ENCODE results near the gene HACD2. TPM values are rescaled to one million over a fixed set of nuclear protein-coding genes. Genes with fewer than 3 reads are reported as not detected.
A peak's percentile ranks its signal among the peaks of the same experiment; 100 is the strongest.

The HACD2 gene
- total and polyA plus RNA-seq, 4 donors, result 8.8 to 17.2 (median 12.8) TPM

DNA sequence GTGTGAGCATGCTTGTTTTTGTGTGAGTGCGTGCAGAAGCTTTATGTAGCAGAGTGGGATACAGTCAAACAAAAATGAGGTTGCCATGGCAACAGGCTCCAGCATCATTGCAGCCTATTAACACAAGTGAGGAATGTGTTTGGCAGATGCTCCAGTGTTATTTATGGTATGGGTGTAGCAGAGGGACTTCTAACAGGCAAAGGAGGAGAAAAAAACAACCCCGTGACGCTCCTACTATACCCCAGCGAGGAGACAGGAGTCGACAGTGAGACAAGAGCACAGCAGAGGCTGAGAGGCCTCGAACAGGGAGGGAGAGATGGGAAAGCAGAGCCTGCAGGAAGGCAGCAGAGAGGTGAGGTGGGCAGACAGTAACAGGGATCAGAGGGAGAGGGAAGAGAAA lies 140.8 kb downstream of the HACD2 start:
- no peaks in the 10 kb centered on the region for H3K9me3 ChIP-seq (ENCODE audit: control insufficient read depth, low read length)
- DNase-seq, result peak in 1 of 2 donors; percentile 43
- H3K4me3 ChIP-seq (ENCODE audit: low read length in 2 of 2), result peak overlapping the region in 1 of 2 donors; percentile 21
- H3K27ac ChIP-seq (ENCODE audit: low read depth in 1 of 2, low read length in 2 of 2), result peak overlapping the region in 1 of 2 donors; percentile 61
- intact Hi-C loops (cut with DNase I), result loop anchor here in 1 of 2 donors (10.0 kb wide), 1 partner anchor 69 kb away; no protein-coding TSS in a partner anchor
- no peaks in the 10 kb centered on the region for H3K36me3 ChIP-seq (ENCODE audit: control insufficient read depth in 1 of 2, insufficient read depth in 2 of 2, low read length in 1 of 2)
- 17 to 20% methylated on average over 6 of the region's 6 CpGs for WGBS, 2 donors
- H3K4me1 ChIP-seq (ENCODE audit: control insufficient read depth in 1 of 2, insufficient read depth in 2 of 2, low read length in 2 of 2), result peaks cover 0 to 3% of the 10 kb centered on the region in 2 donors
- H3K27me3 ChIP-seq (ENCODE audit: control insufficient read depth in 1 of 2, insufficient read depth in 2 of 2, low read length in 1 of 2), result no peaks in the 10 kb centered on the region
- no peak for ATAC-seq (ENCODE audit: low FRiP score)

DNA sequence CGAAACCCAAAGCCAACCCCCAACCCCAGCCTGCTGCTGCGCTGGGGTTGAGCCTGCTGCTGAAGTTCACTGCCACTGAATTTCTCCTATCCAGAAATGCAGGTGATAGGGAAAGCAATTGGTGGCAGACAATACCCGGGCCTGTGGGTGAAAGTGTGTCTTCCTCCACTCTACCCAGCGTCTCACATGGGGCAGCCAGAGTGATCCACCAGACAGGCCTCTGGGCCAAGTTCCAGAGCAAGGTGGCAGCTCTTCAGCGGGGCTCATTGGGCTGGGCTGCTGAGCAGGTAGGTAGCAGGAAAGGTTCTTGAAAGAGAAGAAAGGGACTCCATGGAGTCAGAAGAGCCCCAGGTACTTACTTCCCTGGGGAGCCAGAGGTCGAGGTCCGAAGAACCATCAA lies 141.9 kb downstream of the HACD2 start:
- Histone ChIP-seq H3K9me3 (ENCODE audit: control insufficient read depth, low read length) (no peaks in the 10 kb centered on the region), H3K4me1 (ENCODE audit: control insufficient read depth in 1 of 2, insufficient read depth in 2 of 2, low read length in 2 of 2) (peaks cover 3 to 4% of the 10 kb centered on the region in 2 donors), H3K4me3 (ENCODE audit: low read length in 2 of 2) (no peak overlapping the region), H3K27me3 (ENCODE audit: control insufficient read depth in 1 of 2, insufficient read depth in 2 of 2, low read length in 1 of 2) (no peaks in the 10 kb centered on the region), H3K27ac (ENCODE audit: low read depth in 1 of 2, low read length in 2 of 2) (no peak overlapping the region), H3K36me3 (ENCODE audit: control insufficient read depth in 1 of 2, insufficient read depth in 2 of 2, low read length in 1 of 2) (no peaks in the 10 kb centered on the region)
- WGBS, 2 donors, result 64 to 67% methylated on average over 7 of the region's 7 CpGs
- intact Hi-C loops (cut with DNase I), result loop anchor here in 1 of 2 donors (10.0 kb wide), 1 partner anchor 68 kb away; no protein-coding TSS in a partner anchor
- DNase-seq (no peak), ATAC-seq (ENCODE audit: low FRiP score) (no peak)

DNA sequence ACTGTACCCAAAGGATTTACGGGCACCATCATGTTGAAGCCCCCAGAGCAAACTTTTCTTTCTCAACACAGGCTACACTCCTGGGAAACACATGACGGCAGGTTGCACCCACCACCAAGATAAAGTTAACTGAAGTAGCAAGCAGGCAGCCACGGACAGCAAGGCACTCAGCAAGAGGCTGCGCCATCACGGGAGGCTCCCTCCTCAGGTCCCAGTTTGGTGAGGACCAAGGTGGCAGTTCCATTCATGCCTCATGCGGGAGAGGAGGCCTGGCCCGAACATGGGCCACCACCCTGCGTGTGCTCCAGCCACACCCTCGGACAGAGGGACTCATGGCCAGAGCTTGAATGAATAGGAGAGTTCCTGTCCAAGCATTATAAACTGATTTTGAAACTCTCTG lies 142.7 kb downstream of the HACD2 start:
- Histone ChIP-seq H3K9me3 (ENCODE audit: control insufficient read depth, low read length) (no peaks in the 10 kb centered on the region), H3K4me1 (ENCODE audit: control insufficient read depth in 1 of 2, insufficient read depth in 2 of 2, low read length in 2 of 2) (peaks cover 3 to 4% of the 10 kb centered on the region in 2 donors), H3K36me3 (ENCODE audit: control insufficient read depth in 1 of 2, insufficient read depth in 2 of 2, low read length in 1 of 2) (no peaks in the 10 kb centered on the region), H3K27me3 (ENCODE audit: control insufficient read depth in 1 of 2, insufficient read depth in 2 of 2, low read length in 1 of 2) (no peaks in the 10 kb centered on the region), H3K27ac (ENCODE audit: low read depth in 1 of 2, low read length in 2 of 2) (peak overlapping the region in 1 of 2 donors; percentile 4), H3K4me3 (ENCODE audit: low read length in 2 of 2) (no peak overlapping the region)
- 63 to 72% methylated on average over 9 of the region's 9 CpGs for WGBS, 2 donors
- DNase-seq (no peak), ATAC-seq (ENCODE audit: low FRiP score) (no peak)
- intact Hi-C loops (cut with DNase I), result loop anchor here in 1 of 2 donors (10.0 kb wide), 1 partner anchor 67 kb away; no protein-coding TSS in a partner anchor

Other genes with a start within 250 kb of the HACD2 start
- 10 to 100 TPM; 65.5 to 72.7 TPM for gene ADCY5, start 136.0 kb downstream of the HACD2 start, total RNA-seq
- gene ADCY5, start 136.0 kb downstream of the HACD2 start, polyA plus RNA-seq, result 10 to 100 TPM in 1 of 2 donors, 1 to 10 TPM in 1; 6.6 to 16.3 TPM